Hepatocyte (in vitro differentiated cells): Measurements from ENCODE around the gene DDX6. TPM values are rescaled to one million over a fixed set of nuclear protein-coding genes. Genes with fewer than 3 reads are reported as not detected.

Experiments used
- DNase-seq: peaks from one replicate; pipeline ENCODE4 v3.0.0-alpha.2; 2016; ENCODE audit warnings: low spot score
- H2AFZ ChIP-seq: fragments of 200-600 bp; sonication (generic); 2 replicates; pipeline ENCODE4 v1.6.0; 2016; ENCODE audit warnings: antibody characterized with exemption, mild to moderate bottlenecking
- H3K27ac ChIP-seq: fragments of 200-600 bp; sonication (generic); 2 replicates; pipeline ENCODE4 v1.5.1; 2016; ENCODE audit warnings: mild to moderate bottlenecking
- H3K27me3 ChIP-seq: fragments of 200-600 bp; sonication (generic); 2 replicates; pipeline ENCODE4 v1.6.1; 2016
- H3K36me3 ChIP-seq: fragments of 200-600 bp; sonication (generic); replicated peaks from 2 replicates; pipeline ENCODE4 v1.5.1; 2016; ENCODE audit warnings: low read depth; ENCODE audit not compliant: insufficient read depth
- H3K4me1 ChIP-seq: fragments of 200-600 bp; sonication (generic); 2 replicates; pipeline ENCODE4 v1.5.1; 2016; ENCODE audit warnings: mild to moderate bottlenecking, moderate library complexity; ENCODE audit not compliant: insufficient read depth
- H3K4me2 ChIP-seq: fragments of 200-600 bp; sonication (generic); 2 replicates; pipeline ENCODE4 v1.6.0; 2016
- H3K4me3 ChIP-seq: fragments of 200-600 bp; sonication (generic); 2 replicates; pipeline ENCODE4 v1.5.1; 2016; ENCODE audit warnings: mild to moderate bottlenecking
- H3K79me2 ChIP-seq: fragments of 200-600 bp; sonication (generic); 2 replicates; pipeline ENCODE4 v1.6.0; 2017; ENCODE audit warnings: mild to moderate bottlenecking
- H3K9me2 ChIP-seq: fragments of 200-600 bp; sonication (generic); replicated peaks from 2 replicates; pipeline ENCODE4 v1.6.0; 2017; ENCODE audit warnings: mild to moderate bottlenecking; ENCODE audit not compliant: insufficient read depth
- H3K9me3 ChIP-seq: fragments of 200-600 bp; sonication (generic); 2 replicates; pipeline ENCODE4 v1.5.1; 2016; ENCODE audit warnings: low read depth, mild to moderate bottlenecking
- H4K20me1 ChIP-seq: fragments of 200-600 bp; sonication (generic); 2 replicates; pipeline ENCODE4 v1.6.0; 2016; ENCODE audit warnings: mild to moderate bottlenecking; ENCODE audit not compliant: insufficient read depth, poor library complexity, severe bottlenecking
- EZH2 ChIP-seq: fragments of 200-600 bp; sonication (generic); IDR thresholded peaks from 2 replicates; pipeline ENCODE4 v1.6.1; 2016; ENCODE audit warnings: antibody characterized with exemption, mild to moderate bottlenecking, borderline replicate concordance
- EZH2phosphoT487 ChIP-seq: fragments of 200-600 bp; sonication (generic); IDR thresholded peaks from one replicate; pipeline ENCODE4 v1.6.1; 2018; ENCODE audit warnings: antibody characterized with exemption, mild to moderate bottlenecking, low read depth, moderate library complexity; ENCODE audit not compliant: unreplicated experiment, severe bottlenecking
- WGBS: methylation state at CpG from one replicate; pipeline ENCODE4 v1.1.6; 2016; ENCODE audit warnings: low lambda C conversion rate; ENCODE audit errors: missing lambda C conversion rate; 5-methylcytosine and 5-hydroxymethylcytosine counted together
- polyA plus RNA-seq: library from polyadenylated mRNA; unstranded; fragments of >200 nt; fragmentation: Nextera tagmentation; extraction: Ambion mirVana; gene quantifications from 2 replicates; pipeline ENCODE4 v1.2.1, GENCODE V29; 2016
- total RNA-seq: library from RNA; depleted of rRNA; stranded (reverse); fragments of >200 nt; gene quantifications from 2 replicates; pipeline ENCODE4 v1.2.3, GENCODE V29; 2014
- TF ChIP-seq, protein P1 (sequence below): fragments of 200-600 bp; sonication (generic); IDR thresholded peaks from 2 replicates; pipeline ENCODE4 v1.5.1; 2016; ENCODE audit warnings: antibody characterized with exemption, mild to moderate bottlenecking; ENCODE audit not compliant: poor library complexity

The DDX6 gene
- total and polyA plus RNA-seq, 2 experiments from 2014 or later = 16.4 to 122 TPM

DNA sequence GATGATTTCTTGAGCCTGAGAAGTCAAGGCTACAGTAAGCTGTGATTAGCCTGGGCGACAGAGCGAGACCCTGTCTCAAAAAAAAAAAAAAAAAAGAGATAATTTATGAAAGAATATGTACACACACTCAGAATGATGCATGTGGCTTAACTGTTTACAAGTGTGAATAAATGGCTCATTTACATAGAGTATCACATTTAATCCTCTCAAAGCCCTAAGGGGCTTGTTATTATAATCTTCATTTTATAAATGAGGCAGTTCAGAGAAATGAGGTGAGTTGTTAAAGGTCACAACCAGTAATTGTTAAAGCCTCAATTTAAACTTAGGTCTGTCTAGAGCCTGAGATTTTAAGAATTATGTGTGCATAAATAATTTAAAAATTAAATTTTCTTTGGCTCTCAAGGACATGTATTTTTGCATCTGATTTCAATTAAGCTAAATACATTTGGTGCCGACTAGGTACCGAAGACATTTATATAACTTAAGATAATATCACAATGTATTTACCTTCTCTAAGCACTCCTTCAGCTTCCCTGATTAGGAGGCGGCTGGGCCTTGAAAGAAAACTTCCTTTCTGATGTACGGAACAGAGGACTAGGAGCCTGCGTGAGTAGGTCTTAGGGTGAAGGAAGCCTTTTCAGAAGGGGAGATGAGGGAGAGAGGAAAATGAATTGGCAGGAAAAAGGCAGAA, 28.5 kb upstream of the DDX6 start:
- Histone ChIP-seq H4K20me1 (no peaks in the 10 kb centered on the region), H3K4me3 (no peak overlapping the region), H3K27ac (no peak overlapping the region), H3K9me2 (no peaks in the 10 kb centered on the region), H3K36me3 (no peaks in the 10 kb centered on the region), H2AFZ (no peak overlapping the region), H3K9me3 (no peaks in the 10 kb centered on the region), H3K27me3 (no peaks in the 10 kb centered on the region), H3K4me1 (no peaks in the 10 kb centered on the region), H3K79me2 (no peaks in the 10 kb centered on the region), H3K4me2 (no peak overlapping the region)
- DNase-seq = no peak
- no peak for TF ChIP-seq EZH2phosphoT487
- TF ChIP-seq, protein P1, sequence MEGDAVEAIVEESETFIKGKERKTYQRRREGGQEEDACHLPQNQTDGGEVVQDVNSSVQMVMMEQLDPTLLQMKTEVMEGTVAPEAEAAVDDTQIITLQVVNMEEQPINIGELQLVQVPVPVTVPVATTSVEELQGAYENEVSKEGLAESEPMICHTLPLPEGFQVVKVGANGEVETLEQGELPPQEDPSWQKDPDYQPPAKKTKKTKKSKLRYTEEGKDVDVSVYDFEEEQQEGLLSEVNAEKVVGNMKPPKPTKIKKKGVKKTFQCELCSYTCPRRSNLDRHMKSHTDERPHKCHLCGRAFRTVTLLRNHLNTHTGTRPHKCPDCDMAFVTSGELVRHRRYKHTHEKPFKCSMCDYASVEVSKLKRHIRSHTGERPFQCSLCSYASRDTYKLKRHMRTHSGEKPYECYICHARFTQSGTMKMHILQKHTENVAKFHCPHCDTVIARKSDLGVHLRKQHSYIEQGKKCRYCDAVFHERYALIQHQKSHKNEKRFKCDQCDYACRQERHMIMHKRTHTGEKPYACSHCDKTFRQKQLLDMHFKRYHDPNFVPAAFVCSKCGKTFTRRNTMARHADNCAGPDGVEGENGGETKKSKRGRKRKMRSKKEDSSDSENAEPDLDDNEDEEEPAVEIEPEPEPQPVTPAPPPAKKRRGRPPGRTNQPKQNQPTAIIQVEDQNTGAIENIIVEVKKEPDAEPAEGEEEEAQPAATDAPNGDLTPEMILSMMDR = no peak
- no peak for TF ChIP-seq EZH2
- WGBS = 73% methylated on average over 7 of the region's 7 CpGs

DNA sequence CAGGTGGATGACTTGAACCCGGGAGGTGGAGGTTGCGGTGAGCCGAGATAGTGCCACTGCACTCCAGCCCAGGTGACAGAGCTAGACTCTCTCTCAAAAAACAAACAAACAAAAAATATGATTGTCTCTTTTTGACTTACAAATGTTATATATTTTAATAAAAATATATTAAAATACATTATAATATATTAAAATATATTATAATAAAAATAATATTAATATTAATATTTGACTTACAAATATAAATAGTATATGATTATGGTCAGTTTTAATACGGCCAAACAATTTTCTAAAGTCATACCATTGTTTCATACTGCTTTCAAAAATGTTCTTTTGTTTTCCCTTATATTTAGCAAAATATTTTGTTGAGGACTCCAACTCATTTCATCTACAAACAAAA, 27.2 kb upstream of the DDX6 start:
- H3K4me1 ChIP-seq = no peaks in the 10 kb centered on the region
- TF ChIP-seq, protein P1 = no peak
- no peak for TF ChIP-seq EZH2
- TF ChIP-seq EZH2phosphoT487 = no peak
- H3K4me3 ChIP-seq = no peak overlapping the region
- DNase-seq = no peak
- H3K79me2 ChIP-seq = no peaks in the 10 kb centered on the region
- H3K9me2 ChIP-seq = no peaks in the 10 kb centered on the region
- H3K27me3 ChIP-seq = no peaks in the 10 kb centered on the region
- H3K4me2 ChIP-seq = no peak overlapping the region
- WGBS = 97% methylated on average over 4 of the region's 4 CpGs
- H3K9me3 ChIP-seq = no peaks in the 10 kb centered on the region
- H3K27ac ChIP-seq = no peak overlapping the region
- H2AFZ ChIP-seq = no peak overlapping the region
- no peaks in the 10 kb centered on the region for H4K20me1 ChIP-seq
- H3K36me3 ChIP-seq = no peaks in the 10 kb centered on the region

GRCh38 chr11:118813551-118813950, 22.6 kb upstream of the DDX6 start:
- H3K79me2 ChIP-seq = no peaks in the 10 kb centered on the region
- H3K27ac ChIP-seq = no peak overlapping the region
- H4K20me1 ChIP-seq = no peaks in the 10 kb centered on the region
- H3K4me2 ChIP-seq = no peak overlapping the region
- DNase-seq = no peak
- no peak overlapping the region for H3K4me3 ChIP-seq
- H3K9me2 ChIP-seq = no peaks in the 10 kb centered on the region
- no peaks in the 10 kb centered on the region for H3K27me3 ChIP-seq
- TF ChIP-seq, protein P1 = no peak
- no peak for TF ChIP-seq EZH2phosphoT487
- no peak for TF ChIP-seq EZH2
- no peaks in the 10 kb centered on the region for H3K4me1 ChIP-seq
- 78% methylated on average over 1 of the region's 1 CpG for WGBS
- no peaks in the 10 kb centered on the region for H3K36me3 ChIP-seq
- H2AFZ ChIP-seq = no peak overlapping the region
- H3K9me3 ChIP-seq = no peaks in the 10 kb centered on the region

- Histone ChIP-seq H3K4me2 (no peak overlapping the region), H3K27me3 (no peaks in the 10 kb centered on the region), H3K36me3 (no peaks in the 10 kb centered on the region), H3K9me3 (no peaks in the 10 kb centered on the region), H4K20me1 (no peaks in the 10 kb centered on the region), H3K79me2 (no peaks in the 10 kb centered on the region), H3K27ac (no peak overlapping the region), H2AFZ (no peak overlapping the region), H3K9me2 (no peaks in the 10 kb centered on the region), H3K4me1 (no peaks in the 10 kb centered on the region), H3K4me3 (no peak overlapping the region)
- WGBS = 15% methylated on average over 4 of the region's 5 CpGs
- DNase-seq = no peak
- TF ChIP-seq, protein P1 = no peak
- TF ChIP-seq EZH2 (no peak), EZH2phosphoT487 (no peak)
Observed at GRCh38 chr11:118812485-118812884, 21.5 kb upstream of the DDX6 start.
